Upper lobe of left lung (tissue), 6 donors: Measurements from ENCODE around the gene GUK1. TPM values are rescaled to one million over a fixed set of nuclear protein-coding genes. Genes with fewer than 3 reads are reported as not detected.
"Not testable (repeated sequence)": the region's sequence is repeated elsewhere in the genome, so short reads cannot be mapped to it uniquely, and the experiment has no call there.

Experiments
- ATAC-seq, 2 donors: fragments of 200-7000 bp; cut with Tn5 transposase; one replicate each; pipeline ENCODE4 v1.9.1; 2022; ENCODE audit warnings: mild to moderate bottlenecking in 2 of 2, moderate library complexity in 2 of 2; ENCODE audit not compliant: low FRiP score in 2 of 2
- DNase-seq, 2 donors: peaks; one replicate each; pipeline ENCODE4 v3.0.0-alpha.2; 2019 to 2020
- H3K27ac ChIP-seq, 4 donors: fragments of 200-600 bp; sonication (generic); one replicate each; pipeline ENCODE4 v1.5.1; 2016 to 2019
- H3K27me3 ChIP-seq, 4 donors: fragments of 200-600 bp; sonication (generic); one replicate each; pipeline ENCODE4 v1.5.1; 2017 to 2019
- H3K36me3 ChIP-seq, 4 donors: fragments of 200-600 bp; sonication (generic); one replicate each; pipeline ENCODE4 v1.5.1; 2016 to 2019
- H3K4me1 ChIP-seq, 4 donors: fragments of 200-600 bp; sonication (generic); one replicate each; pipeline ENCODE4 v1.5.1; 2018 to 2019
- H3K4me3 ChIP-seq, 4 donors: fragments of 200-600 bp; sonication (generic); one replicate each; pipeline ENCODE4 v1.5.1; 2017 to 2019; ENCODE audit warnings: mild to moderate bottlenecking in 2 of 4, moderate library complexity in 1 of 4
- H3K9me3 ChIP-seq, 4 donors: fragments of 200-600 bp; sonication (generic); one replicate each; pipeline ENCODE4 v1.5.1; 2018 to 2019
- EP300 ChIP-seq, 4 donors: sonication (generic); formaldehyde crosslinking; IDR thresholded peaks; one replicate each; pipeline ENCODE4 v1.5.1; 2017; ENCODE audit warnings: antibody characterized with exemption in 4 of 4, control low read depth in 2 of 4
- POLR2A ChIP-seq, 4 donors: fragments of 450-650 bp; IDR thresholded peaks; one replicate each; pipeline ENCODE4 v1.5.1; 2016 to 2017; ENCODE audit warnings: antibody characterized with exemption in 4 of 4, mild to moderate bottlenecking in 2 of 4
- POLR2AphosphoS5 ChIP-seq, 2 donors: sonication (generic); formaldehyde crosslinking; IDR thresholded peaks; one replicate each; pipeline ENCODE4 v1.5.1; 2017; ENCODE audit warnings: antibody characterized with exemption in 2 of 2
- WGBS, 2 donors: methylation state at CpG; one replicate each; pipeline ENCODE4 v1.1.5; 2017 to 2018; 5-methylcytosine and 5-hydroxymethylcytosine counted together
- total RNA-seq, 6 donors: library from RNA; depleted of rRNA in 4 of 6; stranded (reverse); fragments of >200 nt in 4 of 6; gene quantifications; one replicate each; pipeline versions ENCODE4 v1.1.0 to v1.2.1, GENCODE V29; 2016 to 2021
- TF ChIP-seq, protein P1 (sequence below), 6 experiments: fragments of 450-650 bp in 4 of 6; fragments of 200-600 bp in 2 of 6; sonication (generic) in 2 of 6; IDR thresholded peaks; one replicate each; pipeline ENCODE4 v1.5.1; 2016 to 2019; ENCODE audit warnings: antibody characterized with exemption in 6 of 6
- donor health status: DM: no; HTN: no; CAD: no; lungs with moderate emphysema.
- donor health status: DM: no; HTN: yes; CAD: no; lungs with severe emphysema.

Gene GUK1
- total RNA-seq, 6 donors from 2014 or later, result 198 to 385 (median 269) TPM

DNA sequence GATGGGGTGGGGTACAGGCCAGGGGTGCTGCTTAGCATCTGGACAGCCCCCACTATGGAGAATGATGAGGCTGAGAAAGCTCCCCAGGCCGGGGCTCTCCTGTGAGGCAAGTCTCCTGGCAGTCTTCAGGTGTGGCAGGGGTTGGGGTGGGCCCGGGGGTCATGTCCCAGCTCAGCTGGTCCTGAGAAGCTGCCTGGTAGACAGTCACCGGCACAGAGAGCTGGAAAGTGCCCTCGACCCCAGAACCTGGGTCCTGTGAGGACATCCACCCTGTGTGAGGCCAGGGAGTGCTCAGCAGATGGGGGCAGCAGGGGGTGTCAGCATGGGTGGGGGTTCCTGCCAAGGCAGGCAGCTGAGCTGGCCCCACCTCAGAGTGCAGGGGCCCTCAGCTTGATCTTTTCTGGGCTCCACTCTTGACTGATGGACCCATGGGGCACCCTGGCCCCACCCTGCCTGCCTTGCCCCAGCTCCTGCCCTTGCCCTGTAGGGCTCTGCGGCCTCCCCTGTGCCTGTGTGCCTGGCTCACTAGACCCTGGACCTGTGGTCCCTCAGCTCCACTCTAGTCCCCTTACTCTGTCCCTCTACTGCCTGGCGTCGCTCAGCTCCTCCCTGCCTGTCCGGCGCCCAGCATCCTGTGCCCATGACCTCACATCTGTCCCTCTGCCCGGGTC, 31.3 kb downstream of the GUK1 start:
- Histone ChIP-seq H3K4me3 (no peak overlapping the region), H3K4me1 (peaks cover 15 to 39% (median 27%) of the 10 kb centered on the region in 4 donors), H3K9me3 (no peaks in the 10 kb centered on the region), H3K36me3 (peaks cover 0 to 12% (median 9%) of the 10 kb centered on the region in 4 donors), H3K27ac (peak overlapping the region in 1 of 4 donors; percentile 31), H3K27me3 (no peaks in the 10 kb centered on the region)
- peak in 1 of 2 donors; percentile 63 for DNase-seq
- no peak for ATAC-seq
- no peak for TF ChIP-seq EP300 (IDR thresholded peaks at IDR 0.05)
- TF ChIP-seq, protein P1, sequence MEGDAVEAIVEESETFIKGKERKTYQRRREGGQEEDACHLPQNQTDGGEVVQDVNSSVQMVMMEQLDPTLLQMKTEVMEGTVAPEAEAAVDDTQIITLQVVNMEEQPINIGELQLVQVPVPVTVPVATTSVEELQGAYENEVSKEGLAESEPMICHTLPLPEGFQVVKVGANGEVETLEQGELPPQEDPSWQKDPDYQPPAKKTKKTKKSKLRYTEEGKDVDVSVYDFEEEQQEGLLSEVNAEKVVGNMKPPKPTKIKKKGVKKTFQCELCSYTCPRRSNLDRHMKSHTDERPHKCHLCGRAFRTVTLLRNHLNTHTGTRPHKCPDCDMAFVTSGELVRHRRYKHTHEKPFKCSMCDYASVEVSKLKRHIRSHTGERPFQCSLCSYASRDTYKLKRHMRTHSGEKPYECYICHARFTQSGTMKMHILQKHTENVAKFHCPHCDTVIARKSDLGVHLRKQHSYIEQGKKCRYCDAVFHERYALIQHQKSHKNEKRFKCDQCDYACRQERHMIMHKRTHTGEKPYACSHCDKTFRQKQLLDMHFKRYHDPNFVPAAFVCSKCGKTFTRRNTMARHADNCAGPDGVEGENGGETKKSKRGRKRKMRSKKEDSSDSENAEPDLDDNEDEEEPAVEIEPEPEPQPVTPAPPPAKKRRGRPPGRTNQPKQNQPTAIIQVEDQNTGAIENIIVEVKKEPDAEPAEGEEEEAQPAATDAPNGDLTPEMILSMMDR (IDR thresholded peaks at IDR 0.05), result no peak
- TF ChIP-seq POLR2AphosphoS5 (IDR thresholded peaks at IDR 0.05), result no peak
- no peak for TF ChIP-seq POLR2A (IDR thresholded peaks at IDR 0.05)
- WGBS, 2 donors, result 71 to 83% methylated on average over 6 to 10 of the region's 10 CpGs

DNA sequence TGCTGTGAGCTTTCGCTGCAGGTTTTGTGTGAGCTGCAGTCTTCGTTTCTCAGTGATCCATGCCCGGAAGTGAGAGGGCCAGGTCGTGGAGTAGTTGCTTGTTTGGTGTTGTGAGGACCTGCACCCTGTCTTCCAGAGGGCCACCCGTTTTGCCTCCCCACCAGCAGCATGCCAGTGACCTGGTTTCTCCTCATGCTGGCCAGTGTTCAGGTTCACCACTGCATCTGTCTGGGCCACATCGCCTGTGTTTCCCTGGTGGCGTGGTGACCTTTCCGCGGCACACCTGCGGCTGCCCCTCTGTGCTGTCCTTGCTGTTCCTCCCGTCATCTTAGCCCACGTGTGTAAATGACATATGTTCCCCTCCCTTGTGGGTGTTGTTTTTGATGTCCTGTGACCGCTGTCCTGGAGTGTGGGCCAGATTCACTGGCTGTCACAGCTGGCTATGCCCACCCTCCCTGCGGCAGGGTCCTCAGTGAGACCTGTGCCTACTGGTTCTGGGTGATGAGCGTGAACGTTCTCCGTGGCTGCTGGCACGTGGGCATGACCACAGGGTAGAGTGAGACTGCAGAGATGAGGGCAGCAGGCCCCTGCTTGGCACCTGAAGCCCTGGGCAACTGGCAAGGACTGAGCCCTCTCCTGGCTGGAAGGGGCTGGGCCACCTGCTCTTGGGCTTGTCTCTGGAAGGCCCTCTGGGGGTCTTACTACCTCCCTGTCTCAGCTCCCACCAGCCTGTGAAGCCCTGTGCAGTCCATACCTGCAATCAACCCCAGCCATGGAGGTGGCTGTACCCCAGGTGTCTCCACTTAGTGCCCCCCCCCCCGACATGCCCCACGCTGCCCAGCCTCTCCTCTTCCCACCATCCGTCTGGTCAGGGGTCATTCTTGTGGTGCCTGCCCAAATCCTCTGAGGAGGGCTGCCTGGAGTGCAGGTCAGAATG, 32.8 kb downstream of the GUK1 start:
- Histone ChIP-seq H3K9me3 (no peaks in the 10 kb centered on the region), H3K27ac (peak overlapping the region in 2 of 4 donors; percentile 45 to 67), H3K4me3 (no peak overlapping the region), H3K36me3 (peaks cover 0 to 12% (median 9%) of the 10 kb centered on the region in 4 donors), H3K4me1 (peaks cover 23 to 41% (median 29%) of the 10 kb centered on the region in 4 donors), H3K27me3 (no peaks in the 10 kb centered on the region)
- TF ChIP-seq POLR2AphosphoS5 (IDR thresholded peaks at IDR 0.05) (no peak), POLR2A (IDR thresholded peaks at IDR 0.05) (no peak), EP300 (IDR thresholded peaks at IDR 0.05) (no peak)
- TF ChIP-seq, protein P1 (IDR thresholded peaks at IDR 0.05), result no peak
- 84 to 88% methylated on average over 12 to 18 of the region's 21 CpGs for WGBS, 2 donors
- ATAC-seq (no peak), DNase-seq (no peak)

DNA sequence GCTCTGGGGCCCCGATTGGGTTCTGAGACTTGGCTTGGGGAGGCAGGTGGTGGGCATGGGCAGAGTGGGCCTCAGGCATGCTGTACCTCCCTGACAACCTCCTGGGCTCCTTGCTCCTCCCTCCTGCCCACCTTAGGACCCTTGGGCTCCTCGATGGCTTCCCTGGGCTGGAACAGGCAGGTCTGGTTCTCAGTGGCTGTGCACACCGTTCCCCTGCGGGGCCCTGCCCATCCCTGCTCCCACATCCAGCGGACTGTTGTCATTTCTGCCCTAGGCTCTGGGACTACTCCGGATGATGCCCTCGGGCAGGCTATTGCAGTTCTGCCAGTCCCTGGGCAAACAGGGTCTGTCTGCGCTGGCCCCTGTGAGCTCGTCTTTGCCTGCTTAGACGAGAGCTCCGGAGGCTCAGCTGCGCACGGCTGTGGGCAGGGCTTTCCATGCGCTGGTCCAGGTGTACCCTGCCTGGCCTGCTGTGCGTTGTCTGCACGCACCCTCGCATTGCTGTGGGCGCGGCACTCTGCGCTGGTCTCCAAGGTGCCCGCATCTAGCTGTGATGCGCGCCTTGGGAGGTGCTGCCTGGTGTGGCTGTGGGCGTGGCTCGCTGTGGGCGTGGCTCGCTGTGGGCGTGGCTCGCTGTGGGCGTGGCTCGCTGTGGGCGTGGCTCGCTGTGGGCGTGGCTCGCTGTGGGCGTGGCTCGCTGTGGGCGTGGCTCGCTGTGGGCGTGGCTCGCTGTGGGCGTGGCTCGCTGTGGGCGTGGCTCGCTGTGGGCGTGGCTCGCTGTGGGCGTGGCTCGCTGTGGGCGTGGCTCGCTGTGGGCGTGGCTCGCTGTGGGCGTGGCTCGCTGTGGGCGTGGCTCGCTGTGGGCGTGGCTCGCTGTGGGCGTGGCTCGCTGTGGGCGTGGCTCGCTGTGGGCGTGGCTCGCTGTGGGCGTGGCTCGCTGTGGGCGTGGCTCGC, 33.7 kb downstream of the GUK1 start:
- 76 to 100% methylated on average over 1 to 23 of the region's 69 CpGs for WGBS, 2 donors
- Histone ChIP-seq H3K36me3 (peaks cover 0 to 12% (median 8%) of the 10 kb centered on the region in 4 donors), H3K27ac (peak overlapping the region in 3 of 4 donors; percentile 39 to 86 (median 45)), H3K4me1 (peaks cover 23 to 48% (median 36%) of the 10 kb centered on the region in 4 donors)
- H3K27me3 ChIP-seq, H3K9me3 ChIP-seq, H3K4me3 ChIP-seq: not testable (repeated sequence)
- ATAC-seq, result peak in 1 of 2 donors; percentile 35
- DNase-seq, result peak in 1 of 2 donors; percentile 83

- DNase-seq (peak in 1 of 2 donors; percentile 87), ATAC-seq (no peak)
- peaks cover 0 to 12% (median 7%) of the 10 kb centered on the region in 4 donors for H3K36me3 ChIP-seq
- peak overlapping the region in 2 of 4 donors; percentile 34 to 46 for H3K4me3 ChIP-seq
- 81 to 87% methylated on average over 13 to 40 of the region's 52 CpGs for WGBS, 2 donors
- H3K27ac ChIP-seq, result peak overlapping the region; percentile 58 to 86 (median 71)
- TF ChIP-seq, protein P1 (IDR thresholded peaks at IDR 0.05), result no peak
- TF ChIP-seq POLR2A (IDR thresholded peaks at IDR 0.05) (no peak), EP300 (IDR thresholded peaks at IDR 0.05) (no peak), POLR2AphosphoS5 (IDR thresholded peaks at IDR 0.05) (peak in 1 of 2 donors; percentile 33)
- no peaks in the 10 kb centered on the region for H3K9me3 ChIP-seq
- peaks cover 23 to 48% (median 39%) of the 10 kb centered on the region in 4 donors for H3K4me1 ChIP-seq
- no peaks in the 10 kb centered on the region for H3K27me3 ChIP-seq
Observed at GRCh38 chr1:228174482-228175315, 34.6 kb downstream of the GUK1 start.
